ENCODE data around the gene SOBP. TPM values are rescaled to one million over a fixed set of nuclear protein-coding genes. Genes with fewer than 3 reads are reported as not detected.

SOBP gene
- total and polyA plus RNA-seq, 2 experiments from 2014 or later = 1.5 to 3.0 TPM

GRCh38 chr6:107440936-107441335 lies 49.0 kb upstream of the SOBP start:
- Histone ChIP-seq H3K4me3 (no peak overlapping the region), H3K27ac (ENCODE audit: low read depth) (no peak overlapping the region), H3K27me3 (ENCODE audit: insufficient read depth) (no peaks in the 10 kb centered on the region), H3K79me2 (replicated peaks; ENCODE audit: insufficient read depth) (peaks cover 24% of the 10 kb centered on the region), H2AFZ (no peak overlapping the region), H3F3A (replicated peaks; ENCODE audit: low read depth) (no peaks in the 10 kb centered on the region), H3K4me2 (no peak overlapping the region), H3K9me2 (ENCODE audit: insufficient read depth) (no peaks in the 10 kb centered on the region), H3K36me3 (ENCODE audit: insufficient read depth) (no peaks in the 10 kb centered on the region), H4K20me1 (replicated peaks; ENCODE audit: insufficient read depth) (peaks cover 3% of the 10 kb centered on the region; the same call in 1 of the 2 replicates), H3K4me1 (ENCODE audit: insufficient read depth) (no peaks in the 10 kb centered on the region)
- ATAC-seq (no peak), DNase-seq (ENCODE audit: low spot score) (no peak)
- H3K36me3 Mint-ChIP-seq (ENCODE audit: low read depth) = peaks cover 5% of the 10 kb centered on the region; the same call in 2 of the 3 replicates
- peaks cover 5% of the 10 kb centered on the region; the same call in 2 of the 3 replicates for H3K9me3 Mint-ChIP-seq
- no peaks in the 10 kb centered on the region for H3K27me3 Mint-ChIP-seq (ENCODE audit: insufficient read depth, low read depth, poor library complexity)
- H3K27ac Mint-ChIP-seq = no peak overlapping the region
- no peaks in the 10 kb centered on the region for H3K4me1 Mint-ChIP-seq
- TF ChIP-seq ZNF331 (CRISPR knock-in tag; IDR thresholded peaks at IDR 0.05; ENCODE audit: low read depth) (no peak), STAT1 (IDR thresholded peaks at IDR 0.05; ENCODE audit: unreplicated experiment) (no peak), EZH2 (IDR thresholded peaks at IDR 0.05; ENCODE audit: low read depth, unreplicated experiment) (no peak), EZH2phosphoT487 (IDR thresholded peaks at IDR 0.05; ENCODE audit: unreplicated experiment) (no peak), CREB1 (CRISPR knock-in tag; IDR thresholded peaks at IDR 0.05; ENCODE audit: low read depth) (no peak), ZNF114 (CRISPR knock-in tag; IDR thresholded peaks at IDR 0.05) (no peak), JUNB (IDR thresholded peaks at IDR 0.05; ENCODE audit: unreplicated experiment) (no peak), POLR2AphosphoS5 (IDR thresholded peaks at IDR 0.05; ENCODE audit: low read depth) (no peak), CTCF (conservative IDR thresholded peaks at IDR 0.05; ENCODE audit: low read depth in 2 of 2) (no peak), ZNF462 (CRISPR knock-in tag; IDR thresholded peaks at IDR 0.05) (no peak), NANOG (IDR thresholded peaks at IDR 0.05; ENCODE audit: borderline replicate concordance) (no peak), ETS1 (IDR thresholded peaks at IDR 0.05) (no peak)
- TF ChIP-seq, protein P1, sequence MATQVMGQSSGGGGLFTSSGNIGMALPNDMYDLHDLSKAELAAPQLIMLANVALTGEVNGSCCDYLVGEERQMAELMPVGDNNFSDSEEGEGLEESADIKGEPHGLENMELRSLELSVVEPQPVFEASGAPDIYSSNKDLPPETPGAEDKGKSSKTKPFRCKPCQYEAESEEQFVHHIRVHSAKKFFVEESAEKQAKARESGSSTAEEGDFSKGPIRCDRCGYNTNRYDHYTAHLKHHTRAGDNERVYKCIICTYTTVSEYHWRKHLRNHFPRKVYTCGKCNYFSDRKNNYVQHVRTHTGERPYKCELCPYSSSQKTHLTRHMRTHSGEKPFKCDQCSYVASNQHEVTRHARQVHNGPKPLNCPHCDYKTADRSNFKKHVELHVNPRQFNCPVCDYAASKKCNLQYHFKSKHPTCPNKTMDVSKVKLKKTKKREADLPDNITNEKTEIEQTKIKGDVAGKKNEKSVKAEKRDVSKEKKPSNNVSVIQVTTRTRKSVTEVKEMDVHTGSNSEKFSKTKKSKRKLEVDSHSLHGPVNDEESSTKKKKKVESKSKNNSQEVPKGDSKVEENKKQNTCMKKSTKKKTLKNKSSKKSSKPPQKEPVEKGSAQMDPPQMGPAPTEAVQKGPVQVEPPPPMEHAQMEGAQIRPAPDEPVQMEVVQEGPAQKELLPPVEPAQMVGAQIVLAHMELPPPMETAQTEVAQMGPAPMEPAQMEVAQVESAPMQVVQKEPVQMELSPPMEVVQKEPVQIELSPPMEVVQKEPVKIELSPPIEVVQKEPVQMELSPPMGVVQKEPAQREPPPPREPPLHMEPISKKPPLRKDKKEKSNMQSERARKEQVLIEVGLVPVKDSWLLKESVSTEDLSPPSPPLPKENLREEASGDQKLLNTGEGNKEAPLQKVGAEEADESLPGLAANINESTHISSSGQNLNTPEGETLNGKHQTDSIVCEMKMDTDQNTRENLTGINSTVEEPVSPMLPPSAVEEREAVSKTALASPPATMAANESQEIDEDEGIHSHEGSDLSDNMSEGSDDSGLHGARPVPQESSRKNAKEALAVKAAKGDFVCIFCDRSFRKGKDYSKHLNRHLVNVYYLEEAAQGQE (IDR thresholded peaks at IDR 0.05; ENCODE audit: unreplicated experiment) = no peak
- H3K4me3 Mint-ChIP-seq = no peak overlapping the region
